NK-92 (cell line): ENCODE measurements around the gene TRAK1.
"Not testable (repeated sequence)": the region's sequence is repeated elsewhere in the genome, so short reads cannot be mapped to it uniquely, and the experiment has no call there.

Experiments used
- DNase-seq: peaks from one replicate; lab custom pipeline; 2025; ENCODE audit not compliant: unreplicated experiment; lab: John Stamatoyannopoulos, UW

Gene TRAK1

GRCh38 chr3:42096796-42097565, 5.8 kb downstream of the TRAK1 start:
- no peak for DNase-seq

GRCh38 chr3:42097566-42097946, 6.4 kb downstream of the TRAK1 start:
- DNase-seq = no peak

GRCh38 chr3:42098171-42098570, 7.0 kb downstream of the TRAK1 start:
- DNase-seq = no peak

GRCh38 chr3:42099020-42099765, 8.0 kb downstream of the TRAK1 start:
- no peak for DNase-seq

- no peak for DNase-seq
Measured at GRCh38 chr3:42101048-42101447, 9.9 kb downstream of the TRAK1 start.

GRCh38 chr3:42101481-42101880, 10.3 kb downstream of the TRAK1 start:
- no peak for DNase-seq

- no peak for DNase-seq
Measured at GRCh38 chr3:42102571-42102970, 11.4 kb downstream of the TRAK1 start.

- not testable (repeated sequence) for DNase-seq
Measured at GRCh38 chr3:42103921-42104665, 12.9 kb downstream of the TRAK1 start.

- not testable (repeated sequence) for DNase-seq
Measured at GRCh38 chr3:42105994-42106393, 14.8 kb downstream of the TRAK1 start.

- DNase-seq = no peak
Measured at GRCh38 chr3:42106646-42107045, 15.5 kb downstream of the TRAK1 start.

GRCh38 chr3:42110631-42111030, 19.5 kb downstream of the TRAK1 start:
- DNase-seq = no peak

GRCh38 chr3:42114130-42114725, 23.1 kb downstream of the TRAK1 start:
- no peak for DNase-seq

- DNase-seq = no peak
Measured at GRCh38 chr3:42115215-42115614, 24.1 kb downstream of the TRAK1 start.

GRCh38 chr3:42115946-42116345, 24.8 kb downstream of the TRAK1 start:
- DNase-seq = no peak

GRCh38 chr3:42116466-42116865, 25.3 kb downstream of the TRAK1 start:
- DNase-seq = no peak

GRCh38 chr3:42117175-42118008, 26.2 kb downstream of the TRAK1 start:
- no peak for DNase-seq

GRCh38 chr3:42118762-42119361, 27.7 kb downstream of the TRAK1 start:
- no peak for DNase-seq

- no peak for DNase-seq
Measured at GRCh38 chr3:42119561-42120355, 28.6 kb downstream of the TRAK1 start.

- no peak for DNase-seq
Measured at GRCh38 chr3:42120866-42121265, 29.7 kb downstream of the TRAK1 start.
